Activated naive CD4-positive, alpha-beta T cell (primary cell): ENCODE data around the gene HERC3.
"Not testable (repeated sequence)": the region's sequence is repeated elsewhere in the genome, so short reads cannot be mapped to it uniquely, and the experiment has no call there.

Source experiments
- DNase-seq, 4 experiments: peaks; one replicate each; lab custom pipeline; 2025; lab: John Stamatoyannopoulos, UW

The HERC3 gene

GRCh38 chr4:88609387-88609786 lies 17.1 kb downstream of the HERC3 start:
- no peak for DNase-seq

DNA sequence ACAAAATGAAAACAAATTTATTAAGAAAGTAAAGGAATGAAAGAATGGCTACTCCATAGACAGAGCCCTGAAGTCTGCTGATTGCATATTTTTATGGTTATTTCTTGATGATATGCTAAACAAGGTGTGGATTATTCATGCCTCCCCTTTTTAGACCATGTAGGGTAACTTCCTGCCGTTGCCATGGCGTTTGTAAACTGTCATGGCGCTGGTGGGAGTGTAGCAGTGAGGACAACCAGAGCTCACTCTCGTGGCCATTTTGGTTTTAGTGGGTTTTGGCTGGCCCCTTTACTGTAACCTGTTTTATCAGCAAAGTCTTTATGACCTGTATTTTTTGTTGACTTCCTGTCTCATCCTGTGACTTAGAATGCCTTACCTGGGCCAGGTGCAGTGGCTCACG lies 17.5 kb downstream of the HERC3 start:
- DNase-seq, result not testable (repeated sequence)

DNA sequence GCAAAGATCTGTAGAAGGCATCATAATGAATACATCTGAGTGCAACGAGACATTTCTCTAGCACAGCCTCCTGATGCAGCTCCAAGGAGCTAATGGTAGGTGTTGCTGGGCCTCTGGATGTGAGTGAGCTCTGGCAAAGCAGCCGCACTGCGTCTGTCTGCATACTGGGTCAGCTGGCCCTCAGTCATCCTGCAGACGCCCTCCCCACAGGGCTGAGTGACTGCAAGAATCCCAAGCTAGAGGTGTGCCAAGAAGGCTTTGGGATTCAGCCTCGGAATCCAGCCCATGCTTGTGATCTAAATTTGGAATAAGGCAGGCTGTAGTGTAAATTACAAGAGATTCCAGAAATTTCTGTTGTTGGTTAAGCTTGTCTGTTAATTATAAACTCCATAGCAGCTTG lies 18.5 kb downstream of the HERC3 start:
- DNase-seq, result no peak

GRCh38 chr4:88613417-88613875 lies 21.2 kb downstream of the HERC3 start:
- DNase-seq, result peak in 1 of 4 experiments; percentile 2

DNA sequence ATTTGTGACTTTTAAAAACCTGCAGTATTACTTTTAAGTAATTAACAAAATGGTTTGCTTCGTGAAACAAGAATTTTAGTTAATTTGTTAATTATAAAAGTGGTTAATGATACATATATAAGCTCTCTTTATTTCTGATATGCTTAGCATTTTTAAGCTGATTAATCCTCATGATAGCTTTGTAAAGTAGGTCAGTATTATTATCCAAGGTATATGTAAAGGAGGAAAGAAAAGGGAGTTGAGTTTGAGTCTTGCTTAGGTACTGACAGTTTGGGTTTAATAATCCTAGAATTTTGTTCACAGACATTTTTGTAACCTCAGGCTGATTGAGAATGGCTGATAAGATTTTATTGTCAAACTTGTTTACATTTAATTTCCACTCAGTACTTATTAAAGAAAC lies 21.8 kb downstream of the HERC3 start:
- DNase-seq, result no peak

DNA sequence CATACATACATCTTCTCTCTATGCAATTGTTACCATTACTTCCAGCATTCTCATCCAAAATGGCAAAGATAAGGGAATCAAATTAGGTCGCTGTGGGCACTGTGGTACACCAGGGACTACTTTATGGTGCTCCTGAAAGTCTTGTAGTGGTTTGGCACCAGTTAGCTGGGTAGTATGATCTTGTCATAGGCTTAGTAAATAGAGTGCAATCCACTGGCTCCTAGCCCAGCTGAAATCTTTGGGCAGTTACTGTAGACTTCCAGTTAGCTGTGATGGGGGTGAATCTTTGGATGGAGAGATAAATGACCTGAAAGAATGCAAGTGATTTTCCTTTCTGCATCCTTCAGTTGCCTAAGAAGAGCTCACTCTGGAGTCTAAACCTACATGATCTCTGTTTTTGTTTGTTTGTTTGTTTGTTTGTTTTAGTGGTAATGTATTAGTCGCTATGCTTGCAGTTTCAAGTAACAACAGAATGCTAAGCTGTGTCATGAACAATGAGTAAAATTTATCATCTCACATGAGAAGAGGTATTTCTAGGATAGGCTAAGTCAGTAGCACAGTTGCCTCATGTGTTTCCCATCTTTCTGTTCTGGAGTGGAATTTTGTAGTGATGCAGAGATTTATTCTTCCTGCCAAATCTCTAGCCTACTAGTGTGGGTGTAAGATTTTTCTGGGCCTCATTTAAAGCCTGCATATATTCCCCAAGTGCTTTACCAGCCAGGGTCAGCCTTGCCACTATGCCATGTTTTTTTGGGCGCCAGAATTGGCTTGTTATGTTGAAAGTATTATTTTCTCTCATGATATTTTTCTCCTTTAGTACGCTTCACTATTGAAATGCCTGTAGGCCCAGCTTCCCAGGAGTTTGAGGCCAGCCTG lies 24.2 kb downstream of the HERC3 start:
- no peak for DNase-seq

GRCh38 chr4:88618782-88619485 lies 26.7 kb downstream of the HERC3 start:
- no peak for DNase-seq

- DNase-seq, result no peak
These were observed 27.7 kb downstream of the HERC3 start for GRCh38 chr4:88619971-88620370.

DNA sequence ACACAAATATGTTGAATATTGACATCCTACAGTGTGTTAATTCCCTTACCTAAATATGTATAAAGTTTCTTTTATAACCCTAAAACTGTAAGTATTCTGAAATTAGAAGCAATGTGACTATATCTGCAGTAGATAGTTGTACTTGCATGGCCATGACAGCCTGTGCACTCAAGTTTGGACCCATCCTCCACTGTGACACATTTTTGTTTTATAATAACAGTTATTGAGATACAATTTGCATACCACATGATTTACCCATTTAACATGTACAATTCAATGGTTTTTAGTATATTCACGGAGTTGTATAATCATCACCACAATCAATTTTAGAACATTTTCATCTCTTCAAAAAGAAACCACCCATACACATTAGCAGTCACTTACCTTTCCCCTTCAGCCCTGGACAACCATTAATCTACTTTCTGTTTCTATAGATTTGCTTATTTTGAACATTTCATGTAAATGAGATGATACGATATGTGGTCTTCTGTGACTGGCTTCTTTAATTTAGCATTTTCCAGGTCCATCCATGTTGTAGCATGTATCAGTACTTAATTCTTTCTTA lies 29.6 kb downstream of the HERC3 start:
- DNase-seq, result no peak

DNA sequence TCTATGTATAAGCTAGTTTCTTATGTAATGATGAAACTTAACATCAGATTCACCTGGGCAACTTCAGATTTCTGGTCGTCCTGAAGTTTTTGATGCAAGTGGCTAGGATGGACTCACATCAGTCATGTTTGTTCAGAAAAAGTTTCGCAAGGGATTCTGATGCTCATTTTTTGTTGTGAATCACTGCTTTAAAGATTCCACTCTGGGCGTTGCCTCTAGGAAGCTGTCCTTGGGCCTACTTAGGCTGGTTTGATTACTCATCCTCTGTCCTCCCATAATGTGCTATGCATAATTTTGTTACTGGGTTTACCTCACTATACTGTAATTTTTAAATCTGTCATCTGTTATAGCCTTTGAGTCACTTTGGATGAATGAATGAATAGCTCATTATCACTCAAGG lies 30.8 kb downstream of the HERC3 start:
- no peak for DNase-seq

- no peak for DNase-seq
These were observed 36.5 kb downstream of the HERC3 start for GRCh38 chr4:88628746-88629145.

GRCh38 chr4:88629826-88630225 lies 37.5 kb downstream of the HERC3 start:
- DNase-seq, result no peak

DNA sequence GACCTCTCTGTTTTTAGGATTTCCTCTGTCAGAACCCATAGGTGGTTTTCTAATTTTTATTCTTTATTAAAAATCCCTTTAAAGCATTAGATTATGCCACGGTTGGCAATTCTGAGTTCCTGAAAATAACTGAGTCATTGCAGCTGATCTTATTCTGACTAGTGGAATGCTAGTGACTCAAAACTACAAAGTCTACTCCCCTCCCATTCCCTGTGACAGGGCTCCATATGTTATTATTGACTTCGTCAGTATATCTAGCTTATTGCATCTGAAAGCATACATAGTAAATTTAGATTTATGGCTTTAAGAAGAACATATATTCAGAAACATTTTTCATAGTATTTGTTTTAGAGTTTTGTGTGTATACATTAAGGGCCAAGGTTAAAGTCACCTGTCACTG lies 38.5 kb downstream of the HERC3 start:
- DNase-seq, result no peak

GRCh38 chr4:88643932-88644331 lies 51.7 kb downstream of the HERC3 start:
- no peak for DNase-seq

- no peak for DNase-seq
These were observed 53.7 kb downstream of the HERC3 start for GRCh38 chr4:88645994-88646393.

GRCh38 chr4:88646528-88647280 lies 54.4 kb downstream of the HERC3 start:
- DNase-seq, result no peak

GRCh38 chr4:88649716-88650115 lies 57.4 kb downstream of the HERC3 start:
- DNase-seq, result no peak

- no peak for DNase-seq
These were observed 61.2 kb downstream of the HERC3 start for GRCh38 chr4:88653371-88653946.

DNA sequence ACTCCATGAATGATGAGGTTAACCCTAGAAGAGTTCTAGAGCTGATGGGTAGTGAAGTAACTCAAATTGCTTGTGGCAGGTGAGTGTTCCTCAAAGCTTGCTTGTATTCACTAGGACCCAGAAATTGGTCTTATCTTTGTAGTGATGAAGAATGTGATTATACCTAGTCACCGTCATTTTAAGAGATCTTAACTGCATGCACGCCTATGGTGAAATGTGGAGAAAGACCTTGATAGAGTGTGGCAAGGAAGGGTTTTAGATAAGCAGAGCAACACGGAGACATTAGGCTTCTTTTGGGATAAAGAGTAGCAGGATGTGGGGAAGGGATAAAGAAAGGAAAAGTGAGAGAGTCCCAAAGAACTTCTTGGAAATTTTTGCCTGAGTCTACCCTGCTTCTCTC lies 62.9 kb downstream of the HERC3 start:
- DNase-seq, result no peak

- DNase-seq, result peak in 1 of 4 experiments; percentile 8
These were observed 67.0 kb downstream of the HERC3 start for GRCh38 chr4:88659055-88659889.

GRCh38 chr4:88659890-88660208 lies 67.6 kb downstream of the HERC3 start:
- DNase-seq, result no peak
